ENCODE results near the gene ZNF330. TPM values are rescaled to one million over a fixed set of nuclear protein-coding genes. Genes with fewer than 3 reads are reported as not detected.

Gene ZNF330
- total and polyA plus RNA-seq, 2 donors (not counting 1 experiment from before 2014, with no cell fraction given), result 44.9 to 73.4 TPM

DNA sequence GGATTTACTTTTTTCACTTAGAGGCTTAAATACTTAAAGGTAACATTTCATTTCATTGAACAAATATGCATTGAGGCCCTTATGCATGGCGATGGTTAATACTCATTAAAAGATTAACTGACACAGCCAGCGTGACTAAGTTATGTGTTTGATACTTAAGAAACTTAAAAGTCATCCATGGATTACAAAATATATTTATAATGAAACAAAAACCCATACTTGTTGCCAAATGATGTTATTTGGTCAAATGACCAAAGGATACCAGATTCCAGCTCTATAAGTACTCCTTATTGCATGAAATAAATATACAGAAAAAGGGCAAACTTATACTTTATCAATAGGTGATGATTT lies 26.7 kb downstream of the ZNF330 start:
- H3K4me2 ChIP-seq (ENCODE audit: extremely low read depth, insufficient read depth, low read length), result no peak overlapping the region
- H2AFZ ChIP-seq (ENCODE audit: low read length), result no peak overlapping the region
- H3K36me3 ChIP-seq (ENCODE audit: control insufficient read depth, insufficient read depth, low read length), result no peaks in the 10 kb centered on the region
- H4K20me1 ChIP-seq (ENCODE audit: control insufficient read depth, extremely low read depth, insufficient read depth, low read length), result no peaks in the 10 kb centered on the region
- peak overlapping the region; percentile 45 for H3K27ac ChIP-seq (ENCODE audit: insufficient read depth, low read length)
- H3K4me1 ChIP-seq (ENCODE audit: control insufficient read depth, extremely low read depth, insufficient read depth, low read length), result peaks cover 7% of the 10 kb centered on the region
- no peak overlapping the region for H3K4me3 ChIP-seq (replicated peaks in 1 of 4; ENCODE audit: control extremely low read depth in 1 of 4, insufficient read depth in 1 of 4, low read depth in 3 of 4, low read length in 4 of 4)
- peak in 1 of 2 donors; percentile 17 for DNase-seq (ENCODE audit: low read depth in 2 of 2)
- no peak overlapping the region for H3K9ac ChIP-seq (ENCODE audit: insufficient read depth, low read length)
- H3K79me2 ChIP-seq (ENCODE audit: control insufficient read depth, insufficient read depth, low read length), result no peaks in the 10 kb centered on the region
- H3K27me3 ChIP-seq (ENCODE audit: control insufficient read depth, insufficient read depth, low read length), result no peaks in the 10 kb centered on the region
- no peaks in the 10 kb centered on the region for H3K9me3 ChIP-seq (ENCODE audit: control insufficient read depth, insufficient read depth, low read depth, low read length)
- TF ChIP-seq EZH2 (IDR thresholded peaks at IDR 0.05; ENCODE audit: low read length, missing control alignments), result no peak
- TF ChIP-seq, protein P1, sequence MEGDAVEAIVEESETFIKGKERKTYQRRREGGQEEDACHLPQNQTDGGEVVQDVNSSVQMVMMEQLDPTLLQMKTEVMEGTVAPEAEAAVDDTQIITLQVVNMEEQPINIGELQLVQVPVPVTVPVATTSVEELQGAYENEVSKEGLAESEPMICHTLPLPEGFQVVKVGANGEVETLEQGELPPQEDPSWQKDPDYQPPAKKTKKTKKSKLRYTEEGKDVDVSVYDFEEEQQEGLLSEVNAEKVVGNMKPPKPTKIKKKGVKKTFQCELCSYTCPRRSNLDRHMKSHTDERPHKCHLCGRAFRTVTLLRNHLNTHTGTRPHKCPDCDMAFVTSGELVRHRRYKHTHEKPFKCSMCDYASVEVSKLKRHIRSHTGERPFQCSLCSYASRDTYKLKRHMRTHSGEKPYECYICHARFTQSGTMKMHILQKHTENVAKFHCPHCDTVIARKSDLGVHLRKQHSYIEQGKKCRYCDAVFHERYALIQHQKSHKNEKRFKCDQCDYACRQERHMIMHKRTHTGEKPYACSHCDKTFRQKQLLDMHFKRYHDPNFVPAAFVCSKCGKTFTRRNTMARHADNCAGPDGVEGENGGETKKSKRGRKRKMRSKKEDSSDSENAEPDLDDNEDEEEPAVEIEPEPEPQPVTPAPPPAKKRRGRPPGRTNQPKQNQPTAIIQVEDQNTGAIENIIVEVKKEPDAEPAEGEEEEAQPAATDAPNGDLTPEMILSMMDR (conservative IDR thresholded peaks at IDR 0.05 in 1 of 2, IDR thresholded peaks at IDR 0.05 in 1 of 2; ENCODE audit: low read depth in 1 of 2, low read length in 2 of 2), result no peak

DNA sequence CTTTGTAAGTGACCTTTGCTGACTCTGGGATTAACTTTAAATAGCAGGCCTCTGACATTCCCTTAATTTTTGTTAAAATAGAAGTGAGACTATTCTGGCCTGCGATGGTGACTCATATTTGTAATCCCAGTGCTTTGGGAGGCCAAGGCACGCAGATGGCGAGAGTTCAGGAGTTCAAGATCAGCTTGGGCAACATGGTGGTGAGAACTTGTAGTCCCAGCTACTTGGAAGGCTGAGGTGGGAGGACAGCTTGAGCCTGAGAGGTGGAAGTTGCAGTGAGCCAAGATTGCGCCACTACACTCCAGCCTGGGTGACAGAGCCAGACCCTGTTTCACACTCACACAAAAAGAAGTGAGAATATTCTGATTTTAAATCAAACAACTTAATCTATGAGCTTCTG lies 27.3 kb downstream of the ZNF330 start:
- H3K4me1 ChIP-seq (ENCODE audit: control insufficient read depth, extremely low read depth, insufficient read depth, low read length), result peaks cover 7% of the 10 kb centered on the region
- no peaks in the 10 kb centered on the region for H3K79me2 ChIP-seq (ENCODE audit: control insufficient read depth, insufficient read depth, low read length)
- H3K9me3 ChIP-seq (ENCODE audit: control insufficient read depth, insufficient read depth, low read depth, low read length), result no peaks in the 10 kb centered on the region
- no peaks in the 10 kb centered on the region for H4K20me1 ChIP-seq (ENCODE audit: control insufficient read depth, extremely low read depth, insufficient read depth, low read length)
- H2AFZ ChIP-seq (ENCODE audit: low read length), result no peak overlapping the region
- peak overlapping the region; percentile 42 for H3K27ac ChIP-seq (ENCODE audit: insufficient read depth, low read length)
- TF ChIP-seq EZH2 (IDR thresholded peaks at IDR 0.05; ENCODE audit: low read length, missing control alignments), result no peak
- TF ChIP-seq, protein P1 (conservative IDR thresholded peaks at IDR 0.05 in 1 of 2, IDR thresholded peaks at IDR 0.05 in 1 of 2; ENCODE audit: low read depth in 1 of 2, low read length in 2 of 2), result no peak
- DNase-seq (ENCODE audit: low read depth in 2 of 2), result peak; percentile 48 to 90
- no peaks in the 10 kb centered on the region for H3K36me3 ChIP-seq (ENCODE audit: control insufficient read depth, insufficient read depth, low read length)
- H3K9ac ChIP-seq (ENCODE audit: insufficient read depth, low read length), result no peak overlapping the region
- no peak overlapping the region for H3K4me3 ChIP-seq (replicated peaks in 1 of 4; ENCODE audit: control extremely low read depth in 1 of 4, insufficient read depth in 1 of 4, low read depth in 3 of 4, low read length in 4 of 4)
- H3K27me3 ChIP-seq (ENCODE audit: control insufficient read depth, insufficient read depth, low read length), result no peaks in the 10 kb centered on the region
- peak overlapping the region; percentile 52 for H3K4me2 ChIP-seq (ENCODE audit: extremely low read depth, insufficient read depth, low read length)

GRCh38 chr4:141248486-141248885 lies 27.8 kb downstream of the ZNF330 start:
- Histone ChIP-seq H3K36me3 (ENCODE audit: control insufficient read depth, insufficient read depth, low read length) (no peaks in the 10 kb centered on the region), H3K27me3 (ENCODE audit: control insufficient read depth, insufficient read depth, low read length) (no peaks in the 10 kb centered on the region), H3K9ac (ENCODE audit: insufficient read depth, low read length) (no peak overlapping the region), H3K4me3 (replicated peaks in 1 of 4; ENCODE audit: control extremely low read depth in 1 of 4, insufficient read depth in 1 of 4, low read depth in 3 of 4, low read length in 4 of 4) (no peak overlapping the region), H3K4me1 (ENCODE audit: control insufficient read depth, extremely low read depth, insufficient read depth, low read length) (peaks cover 7% of the 10 kb centered on the region), H4K20me1 (ENCODE audit: control insufficient read depth, extremely low read depth, insufficient read depth, low read length) (no peaks in the 10 kb centered on the region), H3K9me3 (ENCODE audit: control insufficient read depth, insufficient read depth, low read depth, low read length) (no peaks in the 10 kb centered on the region), H3K79me2 (ENCODE audit: control insufficient read depth, insufficient read depth, low read length) (no peaks in the 10 kb centered on the region), H3K4me2 (ENCODE audit: extremely low read depth, insufficient read depth, low read length) (peak overlapping the region; percentile 52), H2AFZ (ENCODE audit: low read length) (no peak overlapping the region), H3K27ac (ENCODE audit: insufficient read depth, low read length) (peak overlapping the region; percentile 42)
- DNase-seq (ENCODE audit: low read depth in 2 of 2), result no peak
- TF ChIP-seq, protein P1 (conservative IDR thresholded peaks at IDR 0.05 in 1 of 2, IDR thresholded peaks at IDR 0.05 in 1 of 2; ENCODE audit: low read depth in 1 of 2, low read length in 2 of 2), result no peak
- no peak for TF ChIP-seq EZH2 (IDR thresholded peaks at IDR 0.05; ENCODE audit: low read length, missing control alignments)

All from fibroblast of lung (primary cell).